GM12874 (cell line): ENCODE data around the gene SNX8.

ENCODE experiments used
- CTCF ChIP-seq: IDR thresholded peaks from 2 replicates; pipeline ENCODE4 v1.5.1; 2011; ENCODE audit warnings: low read depth, mild to moderate bottlenecking, control low read depth, low read length, moderate library complexity; ENCODE audit not compliant: insufficient read depth

The SNX8 gene

GRCh38 chr7:2301511-2301863 is 12.8 kb downstream of the SNX8 start:
- no peak for TF ChIP-seq CTCF

- no peak for TF ChIP-seq CTCF
Measured at GRCh38 chr7:2299870-2300512, 14.2 kb downstream of the SNX8 start.

GRCh38 chr7:2299131-2299829 is 15.0 kb downstream of the SNX8 start:
- no peak for TF ChIP-seq CTCF

- no peak for TF ChIP-seq CTCF
Measured at GRCh38 chr7:2296832-2297231, 17.4 kb downstream of the SNX8 start.

GRCh38 chr7:2295936-2296620 is 18.2 kb downstream of the SNX8 start:
- no peak for TF ChIP-seq CTCF

- no peak for TF ChIP-seq CTCF
Measured at GRCh38 chr7:2290877-2291276, 23.4 kb downstream of the SNX8 start.

GRCh38 chr7:2289621-2290020 is 24.6 kb downstream of the SNX8 start:
- TF ChIP-seq CTCF: no peak
